HEK293 (cell line): ENCODE results near the gene PROK1.

Experiments used
- EGR2 ChIP-seq: fragments of 450-650 bp; formaldehyde crosslinking; IDR thresholded peaks from 2 replicates; pipeline ENCODE4 v1.5.1; 2016; ENCODE audit warnings: low read depth, missing biosample characterization, missing genetic modification characterization
- FEZF1 ChIP-seq: fragments of 450-650 bp; formaldehyde crosslinking; IDR thresholded peaks from 2 replicates; pipeline ENCODE4 v1.5.1; 2016; ENCODE audit warnings: missing biosample characterization, missing genetic modification characterization
- KLF10 ChIP-seq: fragments of 450-650 bp; IDR thresholded peaks from 2 replicates; pipeline ENCODE4 v1.5.1; 2018; ENCODE audit warnings: missing biosample characterization, mild to moderate bottlenecking, missing genetic modification characterization
- KLF9 ChIP-seq: fragments of 450-650 bp; formaldehyde crosslinking; IDR thresholded peaks from 2 replicates; pipeline ENCODE4 v1.5.1; 2016; ENCODE audit warnings: missing biosample characterization, missing genetic modification characterization, low read depth
- PBX3 ChIP-seq: sonication (generic); formaldehyde crosslinking; IDR thresholded peaks from 2 replicates; pipeline ENCODE4 v1.8.1; 2022; ENCODE audit warnings: mild to moderate bottlenecking, moderate library complexity, missing genetic modification reagents
- REST ChIP-seq: fragments of 450-650 bp; formaldehyde crosslinking; IDR thresholded peaks from 2 replicates; pipeline ENCODE4 v1.5.1; 2016; ENCODE audit warnings: missing biosample characterization, missing genetic modification characterization
- SALL2 ChIP-seq: fragments of 450-650 bp; formaldehyde crosslinking; IDR thresholded peaks from 2 replicates; pipeline ENCODE4 v1.5.0; 2017; ENCODE audit warnings: missing biosample characterization, mild to moderate bottlenecking, missing genetic modification characterization, borderline replicate concordance
- SP2 ChIP-seq: fragments of 450-650 bp; formaldehyde crosslinking; IDR thresholded peaks from 2 replicates; pipeline ENCODE4 v1.5.1; 2016; ENCODE audit warnings: missing biosample characterization, missing genetic modification characterization
- SP3 ChIP-seq: fragments of 450-650 bp; formaldehyde crosslinking; IDR thresholded peaks from 2 replicates; pipeline ENCODE4 v1.5.1; 2016; ENCODE audit warnings: missing biosample characterization, missing genetic modification characterization
- ZEB2 ChIP-seq: fragments of 450-650 bp; formaldehyde crosslinking; IDR thresholded peaks from 2 replicates; pipeline ENCODE4 v1.5.1; 2016; ENCODE audit warnings: missing biosample characterization, missing genetic modification characterization
- ZNF133 ChIP-seq: fragments of 450-650 bp; formaldehyde crosslinking; IDR thresholded peaks from 2 replicates; pipeline ENCODE4 v1.5.1; 2016; ENCODE audit warnings: missing biosample characterization, missing genetic modification characterization
- ZNF2 ChIP-seq: fragments of 450-650 bp; formaldehyde crosslinking; IDR thresholded peaks from 2 replicates; pipeline ENCODE4 v1.5.1; 2016; ENCODE audit warnings: missing biosample characterization, missing genetic modification characterization
- ZNF24 ChIP-seq: fragments of 450-650 bp; formaldehyde crosslinking; IDR thresholded peaks from 2 replicates; pipeline ENCODE4 v1.5.1; 2016; ENCODE audit warnings: missing biosample characterization, missing genetic modification characterization
- ZNF302 ChIP-seq: fragments of 450-650 bp; formaldehyde crosslinking; IDR thresholded peaks from 2 replicates; pipeline ENCODE4 v1.5.1; 2016; ENCODE audit warnings: missing biosample characterization, missing genetic modification characterization, low read depth
- ZNF335 ChIP-seq: fragments of 450-650 bp; formaldehyde crosslinking; conservative IDR thresholded peaks from 2 replicates; pipeline ENCODE4 v1.5.1; 2016; ENCODE audit warnings: missing biosample characterization, missing genetic modification characterization
- ZNF394 ChIP-seq: fragments of 450-650 bp; formaldehyde crosslinking; IDR thresholded peaks from 2 replicates; pipeline ENCODE4 v1.5.1; 2016; ENCODE audit warnings: missing biosample characterization, missing genetic modification characterization, mild to moderate bottlenecking, moderate library complexity, borderline replicate concordance
- ZNF433 ChIP-seq: fragments of 450-650 bp; formaldehyde crosslinking; IDR thresholded peaks from 2 replicates; pipeline ENCODE4 v1.5.1; 2016; ENCODE audit warnings: missing biosample characterization, missing genetic modification characterization, low read depth
- ZNF449 ChIP-seq: fragments of 450-650 bp; formaldehyde crosslinking; IDR thresholded peaks from 2 replicates; pipeline ENCODE4 v1.5.1; 2017; ENCODE audit warnings: missing biosample characterization, mild to moderate bottlenecking, missing genetic modification characterization, moderate library complexity
- ZNF518A ChIP-seq: fragments of 450-650 bp; formaldehyde crosslinking; conservative IDR thresholded peaks from 2 replicates; pipeline ENCODE4 v1.5.1; 2016; ENCODE audit warnings: low read depth, missing biosample characterization, missing genetic modification characterization
- ZNF596 ChIP-seq: fragments of 450-650 bp; IDR thresholded peaks from 2 replicates; pipeline ENCODE4 v1.5.0; 2018; ENCODE audit warnings: missing biosample characterization, mild to moderate bottlenecking, missing genetic modification characterization, moderate library complexity
- ZNF623 ChIP-seq: fragments of 450-650 bp; formaldehyde crosslinking; IDR thresholded peaks from 2 replicates; pipeline ENCODE4 v1.5.1; 2016; ENCODE audit warnings: missing biosample characterization, missing genetic modification characterization
- ZNF629 ChIP-seq: fragments of 450-650 bp; formaldehyde crosslinking; IDR thresholded peaks from 2 replicates; pipeline ENCODE4 v1.5.1; 2017; ENCODE audit warnings: missing biosample characterization, missing genetic modification characterization
- ZSCAN23 ChIP-seq: fragments of 450-650 bp; formaldehyde crosslinking; IDR thresholded peaks from 2 replicates; pipeline ENCODE4 v1.5.1; 2016; ENCODE audit warnings: missing biosample characterization, missing genetic modification characterization
- ZSCAN30 ChIP-seq: fragments of 450-650 bp; IDR thresholded peaks from 2 replicates; pipeline ENCODE4 v1.5.1; 2018; ENCODE audit warnings: missing biosample characterization, mild to moderate bottlenecking, missing genetic modification characterization, moderate library complexity
- ZSCAN4 ChIP-seq: fragments of 450-650 bp; formaldehyde crosslinking; IDR thresholded peaks from 2 replicates; pipeline ENCODE4 v1.5.1; 2017; ENCODE audit warnings: missing biosample characterization, missing genetic modification characterization

Gene PROK1

GRCh38 chr1:110407260-110408210 lies 43.4 kb upstream of the PROK1 start, which contains the start of gene LAMTOR5 (continued):
- peak; percentile 39; the same call in 1 of the 2 replicates for TF ChIP-seq ZSCAN4 (tag by site-specific recombination)
- no peak for TF ChIP-seq ZNF433 (tag by site-specific recombination)
- 0 out of 2 replicates have a peak, but pooled peaks have one; percentile 30 for TF ChIP-seq ZNF596 (tag by site-specific recombination)
- 0 out of 2 replicates have a peak, but pooled peaks have one; percentile 10 for TF ChIP-seq ZNF133 (tag by site-specific recombination)
- peak; percentile 67; the same call in 1 of the 2 replicates for TF ChIP-seq ZSCAN30 (tag by site-specific recombination)
- TF ChIP-seq KLF10 (tag by site-specific recombination), result peak; percentile 53; the same call in 1 of the 2 replicates
- peak; percentile 75 for TF ChIP-seq EGR2 (tag by site-specific recombination)
- TF ChIP-seq ZSCAN23 (tag by site-specific recombination), result 0 out of 2 replicates have a peak, but pooled peaks have one; percentile 18
- TF ChIP-seq KLF9, result peak; percentile 94
- no peak for TF ChIP-seq ZNF302 (tag by site-specific recombination)
- TF ChIP-seq PBX3 (CRISPR knock-in tag), result peak; percentile 61; the same call in 1 of the 2 replicates
- TF ChIP-seq FEZF1, result 0 out of 2 replicates have a peak, but pooled peaks have one; percentile 12
- TF ChIP-seq SP2 (tag by site-specific recombination), result peak; percentile 77
- TF ChIP-seq REST (tag by site-specific recombination), result peak; percentile 36; the same call in 1 of the 2 replicates
- TF ChIP-seq SALL2 (tag by site-specific recombination), result no peak
- TF ChIP-seq ZNF2 (tag by site-specific recombination), result peak; percentile 97
- peak; percentile 74 for TF ChIP-seq ZNF394 (tag by site-specific recombination)
- peak; percentile 93 for TF ChIP-seq ZNF629 (tag by site-specific recombination)
- TF ChIP-seq ZEB2, result peak; percentile 94
- TF ChIP-seq ZNF449, result no peak; the same call in 1 of the 2 replicates
- TF ChIP-seq ZNF24, result peak; percentile 82; the same call in 1 of the 2 replicates
- peak; percentile 89 for TF ChIP-seq SP3 (tag by site-specific recombination)
- TF ChIP-seq ZNF518A (tag by site-specific recombination), result peak; percentile 69
- TF ChIP-seq ZNF335 (tag by site-specific recombination), result peak; percentile 77
- TF ChIP-seq ZNF623 (tag by site-specific recombination), result 0 out of 2 replicates have a peak, but pooled peaks have one; percentile 17
